WTC11 (cell line): ENCODE results near the gene ANKRD1. TPM values are rescaled to one million over a fixed set of nuclear protein-coding genes. Genes with fewer than 3 reads are reported as not detected.

Experiments
- ATAC-seq: fragments of 200-7000 bp; cut with Tn5 transposase; 2 replicates; pipeline ENCODE4 v1.10.0; 2021; ENCODE audit warnings: mild to moderate bottlenecking, moderate library complexity
- CTCF ChIA-PET: fragments of 300-600 bp; sonication (Branson Sonifier 250); formaldehyde crosslinking; loops from one replicate; lab custom pipeline; 2021; ENCODE audit warnings: antibody characterized with exemption; lab: Charles Lee
- POLR2A ChIA-PET: fragments of 350-600 bp; sonication (Branson Sonifier 250); formaldehyde crosslinking; loops from one replicate; lab custom pipeline; 2021; ENCODE audit warnings: antibody characterized with exemption; lab: Charles Lee
- DNase-seq: peaks from one replicate; pipeline ENCODE4 v3.0.0; 2021; ENCODE audit warnings: low spot score
- H3K27ac Mint-ChIP-seq: 2 replicates; pipeline ENCODE4 v1.8.0; 2021; ENCODE audit warnings: mixed read lengths
- H3K27me3 Mint-ChIP-seq: 2 replicates; pipeline ENCODE4 v1.8.0; 2021; ENCODE audit warnings: low read depth, mild to moderate bottlenecking, moderate library complexity, mixed read lengths
- H3K36me3 Mint-ChIP-seq: 2 replicates; pipeline ENCODE4 v1.8.0; 2021; ENCODE audit warnings: mixed read lengths
- H3K4me1 Mint-ChIP-seq: 2 replicates; pipeline ENCODE4 v1.8.0; 2022; ENCODE audit warnings: mixed read lengths
- H3K4me3 Mint-ChIP-seq: 2 replicates; pipeline ENCODE4 v1.8.0; 2021; ENCODE audit warnings: mild to moderate bottlenecking, moderate library complexity, mixed read lengths
- H3K9me3 Mint-ChIP-seq: 2 replicates; pipeline ENCODE4 v1.8.0; 2021; ENCODE audit warnings: mixed read lengths
- CREM ChIP-seq: sonication (generic); formaldehyde crosslinking; IDR thresholded peaks from 2 replicates; pipeline ENCODE4 v1.8.1; 2022; ENCODE audit warnings: mild to moderate bottlenecking, missing genetic modification reagents, moderate library complexity
- KAT7 ChIP-seq: sonication (generic); formaldehyde crosslinking; IDR thresholded peaks from 2 replicates; pipeline ENCODE4 v1.8.1; 2023; ENCODE audit warnings: missing genetic modification reagents, mild to moderate bottlenecking, borderline replicate concordance
- OVOL2 ChIP-seq: fragments of 250-450 bp; sonication (Bioruptor Pico); IDR thresholded peaks from 2 replicates; pipeline ENCODE4 v1.9.0; 2021; ENCODE audit warnings: mild to moderate bottlenecking, borderline replicate concordance
- RORB ChIP-seq: fragments of 250-450 bp; sonication (Bioruptor Pico); IDR thresholded peaks from 2 replicates; pipeline ENCODE4 v1.9.0; 2021; ENCODE audit warnings: mild to moderate bottlenecking
- SMAD4 ChIP-seq: sonication (generic); formaldehyde crosslinking; IDR thresholded peaks from 2 replicates; pipeline ENCODE4 v1.8.0; 2022; ENCODE audit warnings: mild to moderate bottlenecking, missing genetic modification reagents
- ZNF121 ChIP-seq: sonication (generic); formaldehyde crosslinking; IDR thresholded peaks from 2 replicates; pipeline ENCODE4 v1.8.0; 2023; ENCODE audit warnings: missing genetic modification reagents
- ZNF396 ChIP-seq: fragments of 250-450 bp; sonication (Bioruptor Pico); IDR thresholded peaks from 2 replicates; pipeline ENCODE4 v1.8.0; 2021; ENCODE audit warnings: mild to moderate bottlenecking, moderate library complexity, borderline replicate concordance
- ZNF671 ChIP-seq: fragments of 250-450 bp; sonication (Bioruptor Pico); IDR thresholded peaks from 2 replicates; pipeline ENCODE4 v1.8.0; 2021; ENCODE audit warnings: mild to moderate bottlenecking
- total RNA-seq: library from RNA; stranded (reverse); gene quantifications from 3 replicates; pipeline ENCODE4 v1.2.3, GENCODE V29; 2021
- TF ChIP-seq, protein P1 (sequence below): fragments of 250-450 bp; sonication (Bioruptor Pico); IDR thresholded peaks from 2 replicates; pipeline ENCODE4 v1.9.0; 2021; ENCODE audit warnings: mild to moderate bottlenecking, borderline replicate concordance
- TF ChIP-seq, protein P2 (sequence below): sonication (generic); formaldehyde crosslinking; IDR thresholded peaks from 2 replicates; pipeline ENCODE4 v1.8.0; 2023; ENCODE audit warnings: missing genetic modification reagents
- TF ChIP-seq, protein P3 (sequence below): sonication (generic); formaldehyde crosslinking; conservative IDR thresholded peaks from 2 replicates; pipeline ENCODE4 v1.8.1; 2022; ENCODE audit warnings: mild to moderate bottlenecking, missing genetic modification reagents
- TF ChIP-seq, protein P4 (sequence below): sonication (generic); formaldehyde crosslinking; conservative IDR thresholded peaks from 2 replicates; pipeline ENCODE4 v1.8.1; 2023; ENCODE audit warnings: mild to moderate bottlenecking, low read depth, missing genetic modification reagents, moderate library complexity
- TF ChIP-seq, protein P5 (sequence below): sonication (generic); formaldehyde crosslinking; IDR thresholded peaks from 2 replicates; pipeline ENCODE4 v1.8.1; 2023; ENCODE audit warnings: mild to moderate bottlenecking, missing genetic modification reagents, moderate library complexity
- TF ChIP-seq, protein P6 (sequence below): sonication (generic); formaldehyde crosslinking; IDR thresholded peaks from 2 replicates; pipeline ENCODE4 v1.8.1; 2023; ENCODE audit warnings: mild to moderate bottlenecking, missing genetic modification reagents

The ANKRD1 gene
- total RNA-seq, 1 experiment from 2014 or later, result not detected

DNA sequence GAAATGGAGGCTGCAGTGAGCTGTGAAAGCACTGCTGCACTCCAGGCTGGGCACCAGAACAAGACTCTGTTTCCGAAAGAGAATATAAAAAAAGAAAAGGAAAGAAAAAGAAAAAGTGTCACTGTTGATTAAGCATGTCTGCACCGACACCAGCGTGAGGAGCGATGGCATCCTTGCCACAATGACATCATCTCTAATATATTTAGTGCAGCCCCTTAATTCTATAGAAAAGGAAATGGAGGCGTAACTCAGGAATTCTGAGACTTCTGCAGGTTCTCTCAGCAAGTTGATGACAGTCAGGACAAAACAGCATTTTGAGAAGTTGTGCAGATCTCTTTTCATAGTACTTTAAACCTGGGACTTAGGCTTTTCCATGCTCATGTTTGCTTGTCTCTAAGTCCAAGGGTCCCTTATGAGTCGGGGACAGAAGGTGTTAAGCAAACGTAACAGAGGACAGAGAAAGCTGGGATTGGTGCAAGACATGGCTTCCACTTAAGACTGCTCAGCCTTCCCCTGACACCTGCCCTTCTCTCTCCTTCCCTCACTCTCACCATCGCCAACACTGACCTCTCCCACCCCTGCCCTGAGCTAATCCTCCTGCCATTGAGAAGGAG lies 16.9 kb upstream of the ANKRD1 start (continued):
- TF ChIP-seq, protein P1, sequence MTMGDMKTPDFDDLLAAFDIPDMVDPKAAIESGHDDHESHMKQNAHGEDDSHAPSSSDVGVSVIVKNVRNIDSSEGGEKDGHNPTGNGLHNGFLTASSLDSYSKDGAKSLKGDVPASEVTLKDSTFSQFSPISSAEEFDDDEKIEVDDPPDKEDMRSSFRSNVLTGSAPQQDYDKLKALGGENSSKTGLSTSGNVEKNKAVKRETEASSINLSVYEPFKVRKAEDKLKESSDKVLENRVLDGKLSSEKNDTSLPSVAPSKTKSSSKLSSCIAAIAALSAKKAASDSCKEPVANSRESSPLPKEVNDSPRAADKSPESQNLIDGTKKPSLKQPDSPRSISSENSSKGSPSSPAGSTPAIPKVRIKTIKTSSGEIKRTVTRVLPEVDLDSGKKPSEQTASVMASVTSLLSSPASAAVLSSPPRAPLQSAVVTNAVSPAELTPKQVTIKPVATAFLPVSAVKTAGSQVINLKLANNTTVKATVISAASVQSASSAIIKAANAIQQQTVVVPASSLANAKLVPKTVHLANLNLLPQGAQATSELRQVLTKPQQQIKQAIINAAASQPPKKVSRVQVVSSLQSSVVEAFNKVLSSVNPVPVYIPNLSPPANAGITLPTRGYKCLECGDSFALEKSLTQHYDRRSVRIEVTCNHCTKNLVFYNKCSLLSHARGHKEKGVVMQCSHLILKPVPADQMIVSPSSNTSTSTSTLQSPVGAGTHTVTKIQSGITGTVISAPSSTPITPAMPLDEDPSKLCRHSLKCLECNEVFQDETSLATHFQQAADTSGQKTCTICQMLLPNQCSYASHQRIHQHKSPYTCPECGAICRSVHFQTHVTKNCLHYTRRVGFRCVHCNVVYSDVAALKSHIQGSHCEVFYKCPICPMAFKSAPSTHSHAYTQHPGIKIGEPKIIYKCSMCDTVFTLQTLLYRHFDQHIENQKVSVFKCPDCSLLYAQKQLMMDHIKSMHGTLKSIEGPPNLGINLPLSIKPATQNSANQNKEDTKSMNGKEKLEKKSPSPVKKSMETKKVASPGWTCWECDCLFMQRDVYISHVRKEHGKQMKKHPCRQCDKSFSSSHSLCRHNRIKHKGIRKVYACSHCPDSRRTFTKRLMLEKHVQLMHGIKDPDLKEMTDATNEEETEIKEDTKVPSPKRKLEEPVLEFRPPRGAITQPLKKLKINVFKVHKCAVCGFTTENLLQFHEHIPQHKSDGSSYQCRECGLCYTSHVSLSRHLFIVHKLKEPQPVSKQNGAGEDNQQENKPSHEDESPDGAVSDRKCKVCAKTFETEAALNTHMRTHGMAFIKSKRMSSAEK, result no peak
- TF ChIP-seq, protein P2, sequence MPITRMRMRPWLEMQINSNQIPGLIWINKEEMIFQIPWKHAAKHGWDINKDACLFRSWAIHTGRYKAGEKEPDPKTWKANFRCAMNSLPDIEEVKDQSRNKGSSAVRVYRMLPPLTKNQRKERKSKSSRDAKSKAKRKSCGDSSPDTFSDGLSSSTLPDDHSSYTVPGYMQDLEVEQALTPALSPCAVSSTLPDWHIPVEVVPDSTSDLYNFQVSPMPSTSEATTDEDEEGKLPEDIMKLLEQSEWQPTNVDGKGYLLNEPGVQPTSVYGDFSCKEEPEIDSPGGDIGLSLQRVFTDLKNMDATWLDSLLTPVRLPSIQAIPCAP, result no peak
- no peak for TF ChIP-seq KAT7 (CRISPR knock-in tag)
- no peak for TF ChIP-seq ZNF671
- TF ChIP-seq OVOL2 (CRISPR knock-in tag), result no peak
- TF ChIP-seq, protein P3, sequence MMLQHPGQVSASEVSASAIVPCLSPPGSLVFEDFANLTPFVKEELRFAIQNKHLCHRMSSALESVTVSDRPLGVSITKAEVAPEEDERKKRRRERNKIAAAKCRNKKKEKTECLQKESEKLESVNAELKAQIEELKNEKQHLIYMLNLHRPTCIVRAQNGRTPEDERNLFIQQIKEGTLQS (CRISPR knock-in tag), result no peak
- TF ChIP-seq ZNF396, result no peak
- TF ChIP-seq, protein P4, sequence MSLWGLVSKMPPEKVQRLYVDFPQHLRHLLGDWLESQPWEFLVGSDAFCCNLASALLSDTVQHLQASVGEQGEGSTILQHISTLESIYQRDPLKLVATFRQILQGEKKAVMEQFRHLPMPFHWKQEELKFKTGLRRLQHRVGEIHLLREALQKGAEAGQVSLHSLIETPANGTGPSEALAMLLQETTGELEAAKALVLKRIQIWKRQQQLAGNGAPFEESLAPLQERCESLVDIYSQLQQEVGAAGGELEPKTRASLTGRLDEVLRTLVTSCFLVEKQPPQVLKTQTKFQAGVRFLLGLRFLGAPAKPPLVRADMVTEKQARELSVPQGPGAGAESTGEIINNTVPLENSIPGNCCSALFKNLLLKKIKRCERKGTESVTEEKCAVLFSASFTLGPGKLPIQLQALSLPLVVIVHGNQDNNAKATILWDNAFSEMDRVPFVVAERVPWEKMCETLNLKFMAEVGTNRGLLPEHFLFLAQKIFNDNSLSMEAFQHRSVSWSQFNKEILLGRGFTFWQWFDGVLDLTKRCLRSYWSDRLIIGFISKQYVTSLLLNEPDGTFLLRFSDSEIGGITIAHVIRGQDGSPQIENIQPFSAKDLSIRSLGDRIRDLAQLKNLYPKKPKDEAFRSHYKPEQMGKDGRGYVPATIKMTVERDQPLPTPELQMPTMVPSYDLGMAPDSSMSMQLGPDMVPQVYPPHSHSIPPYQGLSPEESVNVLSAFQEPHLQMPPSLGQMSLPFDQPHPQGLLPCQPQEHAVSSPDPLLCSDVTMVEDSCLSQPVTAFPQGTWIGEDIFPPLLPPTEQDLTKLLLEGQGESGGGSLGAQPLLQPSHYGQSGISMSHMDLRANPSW (CRISPR knock-in tag), result no peak

DNA sequence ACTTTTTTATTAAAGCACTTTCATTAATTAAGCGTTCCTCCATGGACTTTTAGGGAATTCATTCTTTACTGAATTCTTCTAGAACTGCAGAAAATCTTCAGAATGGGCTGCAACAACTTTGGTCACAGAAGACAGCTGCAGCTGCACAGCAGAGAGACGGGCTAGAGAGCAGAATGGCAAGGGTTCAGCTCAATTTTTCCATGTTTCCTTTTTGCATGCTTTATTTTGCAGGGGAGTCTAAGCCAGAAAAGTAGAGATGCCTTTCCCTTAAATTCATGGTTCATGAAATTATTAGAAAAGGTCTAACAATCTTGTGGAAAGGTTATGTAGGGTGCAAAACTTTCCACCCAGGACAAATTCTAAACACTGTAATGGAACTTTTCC lies 15.4 kb upstream of the ANKRD1 start:
- H3K9me3 Mint-ChIP-seq, result no peaks in the 10 kb centered on the region
- DNase-seq (no peak), ATAC-seq (no peak)
- no peaks in the 10 kb centered on the region for H3K36me3 Mint-ChIP-seq
- no peak overlapping the region for H3K27ac Mint-ChIP-seq
- ChIA-PET CTCF (no interaction called here), POLR2A (no interaction called here)
- peaks cover 98% of the 10 kb centered on the region for H3K27me3 Mint-ChIP-seq
- peaks cover 7% of the 10 kb centered on the region for H3K4me1 Mint-ChIP-seq
- no peak overlapping the region for H3K4me3 Mint-ChIP-seq
- TF ChIP-seq ZNF121 (CRISPR knock-in tag), result no peak

DNA sequence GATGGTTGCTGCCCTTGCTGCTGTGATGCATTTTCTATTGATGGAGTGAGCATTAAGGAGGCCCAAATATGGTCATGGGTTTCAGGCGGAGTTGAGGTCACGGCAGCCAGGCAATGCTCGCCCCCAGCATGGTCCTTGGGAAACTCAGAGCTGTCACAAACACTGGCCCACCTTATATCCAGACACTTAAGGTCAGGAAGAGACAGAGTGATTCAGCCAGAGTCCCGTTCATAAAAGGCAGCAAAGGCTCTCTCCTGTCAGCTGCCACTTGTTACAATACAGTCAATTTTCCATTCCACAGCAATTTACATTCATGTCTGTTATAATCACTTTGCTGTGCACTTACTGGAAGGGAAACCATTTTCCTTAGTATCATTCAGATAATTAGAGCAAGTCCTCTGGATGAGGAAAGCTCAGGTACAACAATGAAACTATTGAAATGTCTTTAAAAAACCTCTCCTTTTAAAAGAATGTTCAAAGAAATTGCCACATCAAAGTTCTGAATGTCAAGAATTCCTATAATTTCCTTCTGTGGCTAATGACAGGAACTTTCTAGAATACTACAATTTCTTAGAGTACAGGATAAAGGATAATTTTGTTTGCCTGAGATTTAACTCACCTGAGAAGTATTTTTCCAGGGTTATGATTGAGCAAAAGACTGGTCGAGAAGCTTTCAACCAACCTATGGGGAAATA lies 14.8 kb upstream of the ANKRD1 start:
- ChIA-PET POLR2A (no interaction called here), CTCF (no interaction called here)
- H3K27ac Mint-ChIP-seq, result no peak overlapping the region
- TF ChIP-seq, protein P5, sequence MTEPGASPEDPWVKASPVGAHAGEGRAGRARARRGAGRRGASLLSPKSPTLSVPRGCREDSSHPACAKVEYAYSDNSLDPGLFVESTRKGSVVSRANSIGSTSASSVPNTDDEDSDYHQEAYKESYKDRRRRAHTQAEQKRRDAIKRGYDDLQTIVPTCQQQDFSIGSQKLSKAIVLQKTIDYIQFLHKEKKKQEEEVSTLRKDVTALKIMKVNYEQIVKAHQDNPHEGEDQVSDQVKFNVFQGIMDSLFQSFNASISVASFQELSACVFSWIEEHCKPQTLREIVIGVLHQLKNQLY, result no peak
- TF ChIP-seq CREM (CRISPR knock-in tag), result no peak
- TF ChIP-seq SMAD4 (CRISPR knock-in tag), result no peak
- TF ChIP-seq RORB (CRISPR knock-in tag), result no peak
- TF ChIP-seq, protein P6, sequence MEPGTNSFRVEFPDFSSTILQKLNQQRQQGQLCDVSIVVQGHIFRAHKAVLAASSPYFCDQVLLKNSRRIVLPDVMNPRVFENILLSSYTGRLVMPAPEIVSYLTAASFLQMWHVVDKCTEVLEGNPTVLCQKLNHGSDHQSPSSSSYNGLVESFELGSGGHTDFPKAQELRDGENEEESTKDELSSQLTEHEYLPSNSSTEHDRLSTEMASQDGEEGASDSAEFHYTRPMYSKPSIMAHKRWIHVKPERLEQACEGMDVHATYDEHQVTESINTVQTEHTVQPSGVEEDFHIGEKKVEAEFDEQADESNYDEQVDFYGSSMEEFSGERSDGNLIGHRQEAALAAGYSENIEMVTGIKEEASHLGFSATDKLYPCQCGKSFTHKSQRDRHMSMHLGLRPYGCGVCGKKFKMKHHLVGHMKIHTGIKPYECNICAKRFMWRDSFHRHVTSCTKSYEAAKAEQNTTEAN (CRISPR knock-in tag), result no peak
- TF ChIP-seq, protein P4 (CRISPR knock-in tag), result no peak
- TF ChIP-seq, all 79 proteins: peak for 0
- ATAC-seq (no peak), DNase-seq (no peak)
- Mint-ChIP-seq H3K4me1 (peaks cover 13% of the 10 kb centered on the region), H3K27me3 (peaks cover 98% of the 10 kb centered on the region), H3K4me3 (no peak overlapping the region), H3K36me3 (no peaks in the 10 kb centered on the region), H3K9me3 (no peaks in the 10 kb centered on the region)
